Amniotic epithelial cell (primary cell): ENCODE data around the gene CD180.
A peak's percentile ranks its signal among the peaks of the same experiment; 100 is the strongest.

ENCODE experiments used
- DNase-seq: peaks from one replicate; pipeline ENCODE4 v3.0.0-alpha.2; 2010; ENCODE audit warnings: low read depth

The CD180 gene

DNA sequence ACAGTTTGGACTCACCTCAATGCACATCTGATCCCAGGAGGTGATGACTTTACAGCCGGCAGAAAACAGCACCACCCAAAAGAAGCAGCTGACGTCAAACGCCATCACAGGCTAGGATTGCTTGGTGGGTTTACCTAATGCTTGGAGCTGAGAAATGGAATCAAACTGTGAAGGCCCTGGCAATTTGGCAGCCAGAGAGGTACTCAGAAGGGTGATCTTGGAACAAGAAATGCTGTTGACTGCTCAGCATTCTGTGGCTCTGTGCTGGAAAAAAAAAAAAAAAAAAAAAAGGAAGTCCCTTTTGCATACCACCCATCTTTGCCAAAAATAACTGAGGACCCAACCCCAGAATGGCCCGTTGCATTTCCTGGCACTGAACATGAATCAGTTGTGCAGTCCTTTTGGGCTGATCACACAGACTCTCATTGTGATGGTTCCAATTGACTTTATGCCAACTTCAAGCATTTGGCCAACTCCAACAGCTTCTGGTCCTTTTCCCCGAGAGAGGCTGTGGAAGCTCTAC, at the start of gene CD180:
TSS of gene CD180 (minus strand) at position 263 of the 523 bp plus-strand sequence. CDS start at position 105, 158 bp downstream.
- no peak for DNase-seq

DNA sequence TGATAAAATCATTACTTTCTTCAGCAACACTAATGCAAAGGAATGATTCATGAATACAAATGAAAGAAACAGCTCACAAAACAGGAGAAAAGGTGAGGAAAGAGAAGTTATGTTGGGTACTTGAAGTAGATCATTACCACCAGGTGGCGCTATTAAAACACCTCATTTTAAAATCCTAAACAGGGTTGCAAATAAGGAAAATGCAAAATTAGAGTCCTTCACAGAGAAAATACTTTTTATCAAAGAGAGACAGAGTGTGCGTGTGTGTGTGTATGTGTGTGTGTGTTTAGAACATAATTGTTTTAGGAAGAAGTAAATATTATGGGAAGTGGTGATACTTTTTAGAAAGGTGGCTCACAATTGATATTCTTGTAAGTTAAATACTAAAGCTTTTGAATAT, 49.5 kb upstream of the CD180 start:
- peak; percentile 86 for DNase-seq

DNA sequence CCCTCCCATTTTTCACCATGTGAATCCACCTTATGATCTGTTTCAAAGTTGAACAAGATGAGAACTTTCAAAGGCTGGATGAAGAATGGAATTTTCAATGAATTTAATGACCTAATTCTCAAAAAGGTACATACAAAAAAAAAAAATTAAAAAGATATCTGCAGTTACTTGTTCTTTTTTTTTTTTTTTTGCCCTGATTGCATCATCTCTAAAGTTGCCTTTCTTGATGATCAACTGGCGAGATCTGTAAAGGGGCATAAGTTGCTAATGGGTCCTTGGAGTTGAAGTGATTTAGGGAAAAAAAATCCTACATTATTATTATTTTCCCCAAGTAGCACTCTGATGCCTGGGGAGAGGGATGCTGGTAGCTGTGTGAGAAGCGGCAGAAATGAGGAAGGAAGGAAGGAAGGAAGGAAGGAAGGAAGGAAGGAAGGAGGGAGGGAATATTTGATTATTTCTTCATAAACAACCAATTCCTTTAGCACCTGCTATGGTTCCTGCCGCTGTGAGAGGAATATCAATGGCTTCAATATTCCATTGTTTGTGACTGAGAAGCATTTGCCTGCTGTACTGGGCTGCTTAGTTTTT, 48.8 kb upstream of the CD180 start:
- no peak for DNase-seq

DNA sequence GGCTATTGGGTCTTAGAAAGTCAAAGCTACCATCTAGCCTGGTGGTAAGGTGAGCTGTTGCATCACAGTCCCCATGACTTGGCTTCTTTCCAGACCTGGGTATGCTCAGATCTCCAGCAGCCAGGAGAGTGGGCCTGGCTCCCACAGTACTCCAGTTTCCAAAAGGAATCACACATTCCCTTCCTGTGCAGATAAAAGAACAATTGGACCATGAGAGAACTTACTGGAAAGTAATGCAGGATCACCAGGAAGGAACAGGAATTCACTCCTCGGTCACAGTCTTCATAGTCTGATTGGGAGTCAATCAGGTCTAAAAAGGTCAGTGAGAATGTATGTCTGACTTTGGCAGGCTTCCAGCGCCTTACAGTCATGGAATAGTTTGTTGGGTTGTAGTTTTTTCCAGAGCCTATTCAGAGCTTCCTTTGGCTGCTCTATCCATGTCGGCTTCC, 47.8 kb upstream of the CD180 start:
- no peak for DNase-seq

DNA sequence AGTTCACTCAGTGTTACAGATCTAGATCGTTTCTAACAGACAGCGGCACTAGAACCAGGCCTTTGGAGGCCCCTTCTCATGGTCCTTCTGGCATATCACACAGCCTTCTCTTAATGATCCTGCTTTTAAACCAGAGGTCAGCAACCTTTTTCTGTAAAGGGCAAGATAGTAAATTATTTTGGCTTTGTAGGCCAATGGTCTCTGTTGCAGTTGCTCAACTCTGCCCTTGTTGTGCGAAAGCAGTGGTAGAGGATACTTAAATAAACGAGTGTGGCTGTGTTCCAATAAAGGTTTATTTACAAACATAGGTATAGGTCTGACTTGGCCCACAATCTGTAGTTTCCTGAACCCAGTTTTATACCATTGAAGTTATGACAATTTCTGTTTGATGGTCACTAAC, 47.3 kb upstream of the CD180 start:
- DNase-seq: no peak

DNA sequence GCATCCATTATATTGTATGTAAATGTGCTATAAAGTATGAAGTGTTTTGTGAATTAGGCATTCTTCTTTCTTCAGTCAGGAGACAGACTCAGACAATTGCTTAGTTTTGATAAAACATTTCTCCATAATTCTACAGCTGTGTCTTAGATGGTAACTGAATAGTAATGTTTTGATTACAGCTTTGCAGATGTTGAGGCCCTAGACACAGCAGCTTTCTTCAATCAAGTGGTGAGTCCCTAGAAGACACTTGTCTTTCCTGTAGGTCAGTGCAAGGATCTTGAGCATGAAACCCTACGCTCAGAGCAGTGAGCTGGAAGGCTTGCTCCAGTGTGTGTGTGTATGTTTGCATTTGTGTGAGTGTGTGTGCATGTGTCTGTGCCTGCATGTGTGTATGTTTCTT, 46.8 kb upstream of the CD180 start:
- DNase-seq: no peak

DNA sequence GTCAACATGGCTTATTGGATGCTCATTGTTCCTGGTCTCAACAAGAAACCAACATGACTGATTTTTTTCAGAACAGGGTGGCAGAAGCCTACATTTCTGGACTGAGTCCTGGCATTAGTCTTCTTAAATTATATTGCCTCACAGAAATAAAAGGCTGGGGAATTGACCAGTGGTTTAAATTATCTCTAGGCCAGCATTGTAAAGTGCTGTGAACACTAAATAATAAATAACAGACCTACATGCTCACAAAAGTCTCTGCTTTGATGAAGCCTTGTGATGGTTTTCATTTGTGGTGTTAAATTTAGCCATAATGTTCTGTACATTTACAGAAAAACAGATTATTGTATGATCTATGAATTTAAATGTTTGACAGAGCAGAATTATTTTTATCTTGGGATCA, 44.7 kb upstream of the CD180 start:
- DNase-seq: no peak

DNA sequence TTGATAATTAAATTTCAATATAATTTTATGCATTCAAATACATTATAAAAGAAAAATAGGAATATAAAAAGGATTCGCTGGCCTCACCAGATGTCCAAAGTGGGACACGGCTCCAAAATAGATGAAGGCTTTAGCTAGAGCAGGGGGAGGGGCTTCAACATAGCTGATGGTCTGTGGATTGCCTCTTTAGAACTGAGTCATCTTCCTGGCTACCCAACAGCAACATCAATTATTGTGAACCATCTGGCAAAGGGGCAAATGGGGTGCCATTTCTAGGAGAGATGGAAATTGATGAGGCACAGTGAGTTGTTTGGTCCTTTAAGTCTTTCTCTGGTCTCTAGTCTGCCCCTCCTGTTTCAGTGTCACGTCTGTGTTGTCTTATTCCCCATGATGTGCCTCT, 44.2 kb upstream of the CD180 start:
- DNase-seq: no peak

DNA sequence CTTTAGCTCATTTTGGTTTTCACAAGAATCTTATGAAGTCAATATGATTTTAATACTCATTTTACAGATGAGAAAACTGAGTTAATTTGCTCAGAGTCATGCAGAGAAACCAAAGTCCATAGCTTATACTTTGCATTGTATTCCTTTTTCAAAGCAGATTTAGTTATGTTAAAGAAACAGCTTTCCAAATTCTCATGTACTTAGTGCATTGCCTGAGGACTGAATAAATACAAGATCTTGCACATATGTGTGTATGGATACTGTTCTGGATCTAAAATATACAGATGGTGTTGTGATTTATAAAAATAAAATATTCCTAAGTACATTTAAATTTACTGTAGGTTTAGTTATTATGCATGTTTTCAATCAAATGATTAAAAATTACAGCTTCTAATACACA, 43.5 kb upstream of the CD180 start:
- no peak for DNase-seq

DNA sequence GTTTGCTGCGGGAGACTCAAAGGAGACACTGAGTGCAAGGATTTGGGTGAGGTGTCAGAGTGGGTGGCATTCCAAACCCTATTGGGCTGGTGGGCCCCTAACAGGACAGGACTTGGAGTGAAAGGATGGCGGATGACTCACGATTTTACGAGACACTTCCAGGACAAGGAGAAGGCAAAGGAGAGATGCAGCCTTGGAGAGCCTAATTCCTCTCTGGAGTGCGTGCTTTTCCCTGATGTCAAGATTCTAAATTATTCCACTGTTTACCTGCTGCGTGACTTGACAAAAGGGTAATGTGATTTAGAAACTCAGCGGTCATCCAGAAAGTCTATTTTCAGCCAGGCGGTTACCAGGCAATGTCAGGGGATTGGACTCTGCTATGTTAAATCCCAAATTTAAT, 41.6 kb upstream of the CD180 start:
- DNase-seq: no peak

DNA sequence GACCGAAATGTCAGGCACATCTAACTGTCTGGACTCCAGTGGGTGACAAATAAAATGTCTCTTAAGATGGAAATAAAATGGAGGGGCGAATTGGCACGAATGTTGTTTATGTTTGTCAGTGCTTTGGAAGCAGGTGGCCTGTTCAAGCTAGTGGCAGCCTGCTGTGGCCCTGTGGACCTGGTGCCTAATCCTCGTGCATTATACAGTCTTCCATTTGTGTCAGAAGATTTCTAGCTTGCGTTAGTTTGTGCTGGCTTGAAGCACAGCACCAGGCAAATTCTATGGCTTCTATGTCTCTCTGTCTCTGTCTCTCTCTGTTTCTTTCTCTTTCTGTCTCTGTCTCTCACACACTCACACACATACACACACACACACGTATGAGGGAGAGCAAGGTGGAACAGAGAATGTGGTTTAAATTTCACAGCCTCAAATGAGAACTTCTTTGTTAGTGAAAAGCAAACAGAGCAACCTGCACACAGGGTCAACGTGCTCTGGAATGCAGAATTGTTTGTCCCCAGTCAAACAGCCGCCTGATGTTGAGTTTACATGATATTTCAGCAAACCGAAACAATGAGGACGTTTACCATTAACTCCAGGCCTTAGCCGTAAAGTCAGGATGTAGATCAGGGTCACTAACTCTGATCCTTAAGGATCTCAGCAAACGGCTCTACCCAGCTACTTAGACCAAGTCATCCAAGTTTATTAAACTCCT, 39.0 kb upstream of the CD180 start:
- no peak for DNase-seq

DNA sequence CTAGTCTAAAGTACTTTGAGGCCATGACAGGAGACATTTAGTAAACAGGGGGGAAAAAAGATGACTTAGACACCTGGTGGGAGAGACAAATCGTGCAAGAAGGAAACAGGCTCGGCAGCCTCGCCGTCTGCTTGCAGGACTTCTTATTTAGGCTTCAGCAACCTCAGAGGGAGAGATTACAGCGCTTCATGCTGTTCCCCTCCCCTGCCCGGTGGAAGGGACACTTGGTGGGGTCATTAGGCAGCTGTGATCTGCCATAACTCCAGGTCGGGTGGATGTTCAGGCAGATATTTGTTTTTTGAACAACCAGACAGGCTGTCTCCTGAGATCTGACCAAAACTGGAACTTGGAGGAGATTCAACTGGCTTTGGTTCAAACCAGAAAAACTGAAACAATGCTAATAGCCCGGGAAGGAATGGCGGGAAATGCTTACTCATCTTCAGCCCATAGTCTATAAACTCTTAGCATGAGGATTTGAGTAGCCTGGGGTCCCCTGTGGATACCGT, 38.1 kb upstream of the CD180 start:
- peak; percentile 75 for DNase-seq

DNA sequence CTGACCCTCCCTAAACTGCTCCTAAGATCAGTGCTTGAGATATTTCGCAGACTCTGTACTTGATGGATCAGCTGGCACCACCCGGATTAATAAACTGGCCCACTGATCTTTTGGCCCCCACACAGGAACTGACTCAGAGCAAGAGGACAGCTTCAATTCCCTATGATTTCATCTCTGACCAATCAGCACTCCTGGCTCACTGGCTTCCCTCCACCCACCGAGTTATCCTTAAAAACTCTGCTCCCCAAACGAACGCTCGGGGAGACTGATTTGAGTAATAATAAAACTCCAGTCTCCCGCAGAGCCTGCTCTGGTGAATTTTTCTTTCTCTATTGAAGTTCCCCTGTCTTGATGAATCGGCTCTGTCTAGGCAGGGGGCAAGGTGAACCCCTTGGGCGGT, 36.5 kb upstream of the CD180 start:
- peak; percentile 51 for DNase-seq

DNA sequence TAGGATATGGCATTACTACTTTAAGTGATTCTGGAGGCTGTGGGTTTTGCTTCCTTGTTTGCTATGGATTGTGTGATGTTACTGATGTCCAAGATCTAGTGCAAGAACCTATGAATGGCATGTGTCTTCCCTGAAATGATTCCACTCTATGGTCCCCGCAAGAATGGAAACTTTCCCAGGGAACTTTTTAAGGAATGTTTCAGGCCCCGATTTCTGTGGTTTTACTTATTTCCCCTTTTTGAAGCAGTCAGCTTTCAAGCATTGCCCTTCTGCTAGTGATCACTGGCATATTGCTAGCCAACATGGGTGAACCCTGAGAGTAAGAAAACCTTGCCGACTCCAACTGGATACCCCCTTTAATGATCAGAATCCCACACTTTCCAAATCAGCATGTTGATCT, 26.6 kb upstream of the CD180 start:
- DNase-seq: no peak

DNA sequence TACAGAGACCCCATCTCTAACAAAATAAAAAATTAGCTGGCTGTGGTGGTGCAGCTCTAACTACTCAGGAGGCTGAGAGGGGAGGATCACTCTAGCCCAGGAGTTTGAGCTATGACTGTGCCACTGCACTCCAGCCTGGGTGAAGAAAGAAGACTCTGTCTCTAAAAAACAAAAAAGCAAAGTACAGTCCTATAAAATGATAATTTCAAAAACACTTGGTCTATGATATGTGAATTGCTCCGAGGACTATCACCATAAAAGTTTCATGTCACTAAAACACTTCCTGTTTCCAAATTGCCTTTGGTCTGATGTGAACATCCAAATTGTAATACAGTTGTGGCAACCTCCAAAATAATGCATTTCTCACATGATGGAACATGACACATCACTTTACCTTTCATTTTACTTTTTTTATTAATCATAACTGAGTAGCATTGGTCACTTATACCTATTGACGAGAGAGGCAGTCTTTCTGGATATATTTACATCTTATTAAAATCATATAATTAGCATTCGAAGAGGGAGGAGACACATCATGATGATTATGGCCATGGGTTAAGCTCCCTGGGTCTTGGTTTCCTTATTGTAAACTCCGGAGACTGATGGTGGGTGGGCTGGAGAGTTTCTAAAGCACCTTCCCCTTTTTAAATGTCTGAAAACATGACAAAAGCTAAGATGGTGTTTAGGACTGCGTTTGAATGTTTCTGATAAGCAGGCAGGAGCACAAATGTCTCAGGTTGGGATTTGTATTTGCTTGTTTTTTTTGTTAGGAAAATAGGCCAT, 25.8 kb upstream of the CD180 start:
- no peak for DNase-seq

DNA sequence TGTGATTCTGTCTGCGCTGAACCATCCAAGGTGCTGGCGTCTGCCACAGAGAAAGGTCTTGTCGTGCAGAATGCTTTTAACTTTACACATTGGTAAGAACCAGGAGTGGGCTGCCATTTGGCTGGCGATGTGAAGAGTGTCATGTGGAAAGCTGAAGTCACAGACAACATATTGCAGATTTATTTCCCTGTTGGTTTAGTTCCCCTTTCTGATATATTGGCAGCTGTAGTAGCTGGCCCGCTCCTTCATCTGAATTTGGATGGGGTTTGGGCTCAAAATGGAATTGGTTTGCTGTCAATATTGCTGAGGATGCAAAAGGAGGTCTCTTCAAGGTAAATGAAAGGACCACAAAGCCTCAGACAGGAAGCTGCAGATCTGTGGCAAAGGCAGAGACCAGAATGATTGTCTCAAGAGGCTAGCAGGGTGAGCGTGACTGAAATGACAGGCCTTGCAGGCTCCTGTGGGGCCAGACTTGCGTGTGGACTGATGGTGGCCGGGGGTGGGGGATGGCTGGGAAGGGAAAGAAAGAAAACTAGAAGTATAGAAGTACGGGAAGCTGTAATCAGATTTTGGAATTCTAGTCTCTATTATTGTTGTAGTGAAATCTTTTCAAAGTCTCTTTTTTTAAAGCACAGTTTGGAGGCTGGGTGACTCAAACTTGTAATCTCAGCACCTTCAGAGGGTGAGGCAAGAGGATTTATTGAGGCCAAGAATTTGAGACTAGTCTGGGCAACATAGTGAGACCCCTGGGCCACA, 25.1 kb upstream of the CD180 start:
- no peak for DNase-seq

DNA sequence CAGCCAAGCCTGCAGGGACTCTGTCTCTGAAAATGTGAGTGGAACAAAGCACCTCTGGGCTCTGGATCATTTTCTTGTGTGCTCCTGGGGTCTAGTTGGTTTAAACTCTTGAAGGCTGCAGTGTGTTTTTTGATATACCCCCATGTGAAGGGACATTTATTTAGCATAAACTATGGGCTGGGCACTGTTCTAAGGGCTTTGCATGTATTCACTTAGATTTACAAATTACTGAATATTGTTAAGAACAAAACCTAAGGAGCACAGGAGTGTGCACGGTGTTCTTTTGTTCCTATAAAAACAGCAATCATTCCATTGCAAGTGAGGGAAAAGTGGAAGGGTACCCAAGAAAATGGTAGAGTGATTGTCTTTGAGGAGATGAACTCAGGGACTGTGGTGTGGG, 20.0 kb upstream of the CD180 start:
- DNase-seq: no peak

DNA sequence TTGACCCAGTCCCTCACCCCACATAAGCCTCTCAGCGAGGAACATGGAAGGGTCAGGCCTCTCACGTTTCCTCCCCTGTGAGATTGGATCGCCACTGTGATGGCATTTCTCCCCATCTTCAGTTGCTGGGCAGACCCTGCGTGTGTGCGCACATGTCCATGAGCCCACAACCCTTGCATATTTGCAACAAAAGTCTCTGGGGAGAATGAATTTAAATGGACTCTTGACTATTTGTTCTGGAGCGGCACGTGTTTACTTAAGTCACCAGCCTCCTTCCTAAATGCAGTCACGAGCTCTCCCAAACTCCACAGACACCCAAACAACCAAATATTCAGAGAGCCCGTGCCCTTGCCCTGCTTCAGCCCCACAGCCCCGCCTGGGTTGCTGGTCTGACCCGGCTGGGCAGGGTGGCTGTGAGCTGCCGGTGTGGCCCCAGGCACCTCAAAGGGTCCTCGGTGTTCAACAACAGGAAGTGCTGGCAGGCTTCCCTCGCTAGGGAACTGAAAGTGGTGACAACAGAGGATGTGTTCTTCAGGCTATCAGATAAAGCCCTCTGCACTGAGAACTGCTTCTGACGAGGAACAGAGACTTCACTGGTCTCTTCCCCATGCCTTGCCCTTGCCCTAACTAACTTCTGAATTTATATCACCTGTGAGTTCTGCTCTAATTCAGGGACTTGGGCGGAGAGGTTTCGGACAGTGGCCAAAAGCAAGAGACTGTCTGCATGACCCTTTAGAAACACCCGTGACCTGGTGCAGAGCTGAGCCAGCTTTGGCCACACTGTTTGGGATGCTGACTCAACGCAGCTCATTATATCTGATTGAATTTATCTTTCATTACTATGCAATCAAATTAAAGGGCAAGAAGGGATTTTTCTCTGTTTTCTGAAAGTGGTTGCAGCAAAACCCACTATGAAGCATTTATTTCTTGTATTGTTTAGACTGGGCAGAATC, 19.2 kb upstream of the CD180 start:
- DNase-seq: no peak

DNA sequence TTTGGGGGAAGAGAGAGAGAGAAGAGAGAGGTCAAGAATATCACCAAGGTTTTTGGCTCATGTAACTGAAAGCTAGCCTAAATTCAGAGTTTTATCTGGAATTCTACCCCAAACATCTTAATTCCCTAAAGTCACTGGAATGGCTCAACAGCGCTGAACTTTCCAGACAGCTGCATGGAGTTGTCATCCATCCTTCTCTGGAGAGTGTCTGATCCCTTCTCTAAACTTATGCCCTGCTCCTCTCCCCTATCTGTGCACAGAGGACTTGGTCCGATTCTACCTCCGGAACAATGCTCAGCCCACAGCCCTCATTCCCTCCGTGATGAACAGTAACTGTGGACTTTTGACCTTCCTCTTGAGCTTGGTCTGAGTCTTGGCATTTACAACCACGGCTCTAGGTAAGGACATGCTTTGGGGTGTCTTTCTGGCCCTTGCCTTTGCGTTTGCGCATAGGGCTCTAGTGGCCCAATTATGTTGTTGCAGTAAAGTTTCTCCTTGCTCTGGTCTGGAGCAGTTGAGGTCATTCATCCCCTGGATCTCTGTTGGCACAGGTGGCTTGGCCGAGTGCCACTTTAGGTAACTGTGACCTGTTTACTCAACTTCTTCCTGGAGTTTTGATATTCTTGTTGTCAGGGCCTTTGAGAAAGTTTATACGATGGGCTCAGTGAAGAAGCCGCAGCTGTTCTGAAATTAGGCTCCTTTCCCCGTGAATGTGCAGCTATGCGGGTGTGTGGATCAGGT, 18.3 kb upstream of the CD180 start:
- no peak for DNase-seq

DNA sequence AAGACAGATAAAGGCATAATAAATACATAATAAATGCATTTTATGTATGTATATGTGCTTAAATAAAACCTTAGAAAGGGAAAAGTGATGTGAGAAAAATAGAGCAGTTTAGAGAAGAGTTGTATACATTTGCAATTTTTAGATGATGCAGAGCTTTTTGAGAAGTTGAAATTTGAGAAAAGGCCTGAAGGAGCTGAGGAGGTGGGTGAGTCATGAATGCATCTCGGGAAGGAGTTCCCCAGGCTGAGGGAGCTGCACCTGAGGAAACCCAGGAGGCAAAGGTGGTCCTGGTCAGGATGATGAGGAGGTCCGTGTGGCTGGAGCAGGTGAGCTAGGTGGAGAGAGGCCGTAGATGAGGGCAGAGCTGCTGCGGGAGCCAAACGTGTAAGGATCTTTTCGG, 17.4 kb upstream of the CD180 start:
- no peak for DNase-seq
